Articular chondrocyte of knee joint (primary cell): ENCODE results near the gene HDAC7. TPM values are rescaled to one million over a fixed set of nuclear protein-coding genes. Genes with fewer than 3 reads are reported as not detected.

ENCODE experiments used
- total RNA-seq: library from RNA; depleted of rRNA; stranded (reverse); fragments of >200 nt; gene quantifications from 2 replicates; pipeline ENCODE4 v1.2.3, GENCODE V29; 2012

Gene HDAC7
- total RNA-seq = 36.3 and 49.0 TPM in 2 replicates

GRCh38 chr12:47819896-47820630, at the start of gene HDAC7:
Gene HDAC7 (minus strand): TSS chr12:47819903. CDS start chr12:47819785, 118 bp downstream.

GRCh38 chr12:47773062-47773857, 46.4 kb downstream of the HDAC7 start, which contains the start of gene SLC48A1:
Gene SLC48A1 (plus strand): TSS chr12:47773238. CDS start chr12:47773305, 67 bp downstream.

GRCh38 chr12:47758834-47759690, 60.6 kb downstream of the HDAC7 start, which contains the start of gene RAPGEF3:
Gene RAPGEF3 (minus strand): TSS chr12:47758880. CDS start chr12:47758556, 324 bp downstream.

Other genes with a start within 250 kb of the HDAC7 start
- 21.6 and 21.7 TPM in 2 replicates for gene RPAP3, start 113.9 kb downstream of the HDAC7 start, total RNA-seq
- gene ENDOU, start 94.4 kb downstream of the HDAC7 start, total RNA-seq = 0.11 and 0.78 TPM in 2 replicates
- gene RAPGEF3, start 61.0 kb downstream of the HDAC7 start, total RNA-seq = 14.2 and 18.6 TPM in 2 replicates
- gene SLC48A1, start 46.7 kb downstream of the HDAC7 start, total RNA-seq = 25.3 and 28.1 TPM in 2 replicates
- gene VDR, start 85.1 kb upstream of the HDAC7 start, total RNA-seq = 18.9 and 19.1 TPM in 2 replicates
- 79.4 and 89.9 TPM in 2 replicates for gene TMEM106C, start 143.7 kb upstream of the HDAC7 start, total RNA-seq
- gene COL2A1, start 184.6 kb upstream of the HDAC7 start, total RNA-seq = 3.2 and 3.5 TPM in 2 replicates